Hepatocyte (in vitro differentiated cells): ENCODE data around the gene CCDC82.

Source experiments
- EZH2 ChIP-seq: fragments of 200-600 bp; sonication (generic); IDR thresholded peaks from 2 replicates; pipeline ENCODE4 v1.6.1; 2016; ENCODE audit warnings: antibody characterized with exemption, mild to moderate bottlenecking, borderline replicate concordance
- EZH2phosphoT487 ChIP-seq: fragments of 200-600 bp; sonication (generic); IDR thresholded peaks from one replicate; pipeline ENCODE4 v1.6.1; 2018; ENCODE audit warnings: antibody characterized with exemption, mild to moderate bottlenecking, low read depth, moderate library complexity; ENCODE audit not compliant: unreplicated experiment, severe bottlenecking
- TF ChIP-seq, protein P1 (sequence below): fragments of 200-600 bp; sonication (generic); IDR thresholded peaks from 2 replicates; pipeline ENCODE4 v1.5.1; 2016; ENCODE audit warnings: antibody characterized with exemption, mild to moderate bottlenecking; ENCODE audit not compliant: poor library complexity

DNA sequence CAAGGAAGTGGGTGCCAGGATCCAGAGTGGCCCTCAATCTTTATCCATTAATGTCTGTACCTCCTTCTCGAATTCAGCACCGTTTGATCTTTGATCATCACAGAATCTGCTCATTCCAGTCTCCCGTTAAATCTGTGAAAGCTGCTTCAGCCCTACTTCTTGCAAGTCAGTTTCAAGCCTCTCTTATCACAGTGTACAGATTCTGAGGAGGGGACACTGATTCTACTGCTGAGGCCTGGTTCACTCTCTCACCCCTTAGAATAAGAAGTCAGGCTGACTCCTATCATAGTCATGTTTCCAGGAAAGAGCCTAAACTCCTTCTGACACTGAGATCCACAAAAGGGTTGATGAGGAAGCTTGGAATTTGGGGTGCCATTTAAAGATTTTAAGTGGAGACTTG, 85.7 kb downstream of the CCDC82 start:
- TF ChIP-seq EZH2phosphoT487 (no peak), EZH2 (no peak)
- TF ChIP-seq, protein P1, sequence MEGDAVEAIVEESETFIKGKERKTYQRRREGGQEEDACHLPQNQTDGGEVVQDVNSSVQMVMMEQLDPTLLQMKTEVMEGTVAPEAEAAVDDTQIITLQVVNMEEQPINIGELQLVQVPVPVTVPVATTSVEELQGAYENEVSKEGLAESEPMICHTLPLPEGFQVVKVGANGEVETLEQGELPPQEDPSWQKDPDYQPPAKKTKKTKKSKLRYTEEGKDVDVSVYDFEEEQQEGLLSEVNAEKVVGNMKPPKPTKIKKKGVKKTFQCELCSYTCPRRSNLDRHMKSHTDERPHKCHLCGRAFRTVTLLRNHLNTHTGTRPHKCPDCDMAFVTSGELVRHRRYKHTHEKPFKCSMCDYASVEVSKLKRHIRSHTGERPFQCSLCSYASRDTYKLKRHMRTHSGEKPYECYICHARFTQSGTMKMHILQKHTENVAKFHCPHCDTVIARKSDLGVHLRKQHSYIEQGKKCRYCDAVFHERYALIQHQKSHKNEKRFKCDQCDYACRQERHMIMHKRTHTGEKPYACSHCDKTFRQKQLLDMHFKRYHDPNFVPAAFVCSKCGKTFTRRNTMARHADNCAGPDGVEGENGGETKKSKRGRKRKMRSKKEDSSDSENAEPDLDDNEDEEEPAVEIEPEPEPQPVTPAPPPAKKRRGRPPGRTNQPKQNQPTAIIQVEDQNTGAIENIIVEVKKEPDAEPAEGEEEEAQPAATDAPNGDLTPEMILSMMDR: no peak
